HG03095 (cell line): Measurements from ENCODE around the gene NGEF.
"Not testable (repeated sequence)": the region's sequence is repeated elsewhere in the genome, so short reads cannot be mapped to it uniquely, and the experiment has no call there.

Experiments used
- ATAC-seq: cut with Tn5 transposase; IDR thresholded peaks from one replicate; pipeline ENCODE4 v1.9.1; 2021; ENCODE audit warnings: moderate library complexity; ENCODE audit not compliant: unreplicated experiment

Gene NGEF

DNA sequence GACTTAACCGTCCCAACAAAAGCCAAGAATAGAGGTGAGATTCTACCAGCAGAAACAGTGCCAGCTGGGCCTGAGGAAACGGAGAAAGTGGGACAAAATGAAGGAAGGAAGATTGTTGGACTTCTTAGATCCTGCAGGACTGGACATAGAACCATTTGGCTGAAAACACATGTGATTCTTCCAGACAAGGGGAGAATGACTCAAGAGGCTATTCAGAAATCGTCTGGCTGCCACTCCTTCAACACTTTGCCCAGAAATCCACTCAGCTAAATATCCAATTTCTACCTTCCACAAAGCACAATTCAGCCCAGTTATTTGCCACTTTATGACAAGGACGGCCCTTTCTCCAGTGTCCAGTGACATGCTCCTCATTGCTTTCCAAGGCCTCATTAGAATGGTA is 81.4 kb downstream of the NGEF start:
- ATAC-seq: no peak

DNA sequence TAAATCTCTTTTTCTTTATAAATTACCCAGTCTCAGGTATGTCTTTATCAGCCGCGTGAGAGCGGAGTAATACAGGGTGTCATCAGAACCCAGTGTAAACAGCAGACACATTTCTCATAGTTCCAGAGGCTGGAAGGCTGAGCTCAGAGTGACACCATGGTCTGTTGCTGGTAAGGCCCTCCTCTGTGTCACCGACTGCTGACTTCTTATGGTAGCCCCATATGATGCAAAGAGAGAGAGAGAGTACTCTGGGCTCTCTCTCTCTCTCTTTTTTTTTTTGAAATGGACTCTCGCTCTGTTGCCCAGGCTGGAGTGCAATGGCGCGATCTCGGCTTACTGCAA is 83.0 kb downstream of the NGEF start:
- no peak for ATAC-seq

DNA sequence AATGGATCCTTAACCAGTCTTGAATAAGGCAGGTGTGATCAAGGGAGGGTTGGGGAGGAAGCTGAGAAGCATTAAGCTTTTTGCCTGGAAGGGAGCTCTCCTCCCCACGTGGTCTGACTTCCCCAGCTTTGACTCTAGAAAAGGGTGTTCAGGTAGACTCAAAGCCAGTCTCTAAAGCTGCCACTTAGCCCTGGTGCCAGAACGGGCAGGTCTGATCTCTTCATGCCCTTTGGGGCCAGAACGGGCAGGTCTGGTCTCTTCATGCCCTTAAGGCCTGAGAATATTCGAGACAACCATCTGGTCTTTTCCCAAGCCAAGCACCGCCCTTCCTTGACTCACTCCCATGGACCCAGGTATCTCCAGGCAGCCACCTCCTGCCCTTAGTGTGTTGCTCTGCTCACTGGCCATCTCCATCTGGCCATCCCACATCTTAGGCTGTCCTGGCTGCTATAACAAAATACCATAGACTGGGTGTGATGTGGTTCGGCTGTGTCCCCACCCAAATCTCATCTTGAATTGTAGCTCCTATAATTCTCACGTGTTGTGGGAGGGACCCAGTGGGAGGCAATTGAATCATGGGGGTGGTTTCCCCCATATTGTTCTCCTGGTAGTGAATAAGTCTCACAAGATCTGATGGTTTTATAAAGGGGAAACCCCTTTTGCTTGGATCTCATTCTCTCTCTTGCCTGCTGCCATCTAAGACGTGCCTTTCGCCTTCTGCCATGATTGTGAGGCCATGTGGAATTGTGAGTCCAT is 83.6 kb downstream of the NGEF start:
- no peak for ATAC-seq

DNA sequence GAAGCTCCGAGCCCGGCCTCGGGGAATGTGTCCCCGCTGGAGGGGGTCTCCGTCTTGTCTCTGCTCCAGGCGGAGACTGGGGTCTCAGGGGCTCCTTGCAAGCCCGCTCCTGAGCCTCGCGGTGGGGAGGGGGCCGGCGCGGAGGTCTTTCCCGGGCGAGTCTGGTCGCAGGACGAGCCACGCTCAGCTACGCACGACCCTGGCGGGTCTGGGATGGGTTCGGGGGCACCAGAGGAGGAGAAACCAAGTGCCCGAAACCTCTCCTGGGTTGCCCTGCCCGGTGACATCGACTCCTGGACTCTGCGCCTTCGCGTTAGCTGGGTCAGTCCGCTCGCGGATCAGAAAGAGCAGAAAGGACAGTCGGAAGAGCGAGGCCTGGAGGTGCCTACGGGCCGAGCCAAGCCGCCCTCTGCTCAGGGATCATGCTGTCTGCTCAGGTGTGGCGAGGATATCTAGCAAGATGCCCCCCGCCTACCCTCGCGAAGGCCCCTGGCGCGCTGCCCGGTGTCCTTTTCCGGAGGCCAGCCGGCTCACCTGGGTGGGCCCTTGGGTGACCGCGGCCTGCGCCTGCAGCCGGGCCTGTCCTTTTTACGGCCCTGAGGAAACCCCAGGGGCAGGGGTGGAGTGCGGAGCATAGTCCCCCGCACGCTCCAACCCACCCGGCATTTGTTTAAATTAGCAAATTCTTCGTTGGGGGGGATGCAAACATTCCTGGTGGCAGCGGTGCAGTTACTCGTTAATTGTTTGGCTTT is 84.3 kb downstream of the NGEF start:
- no peak for ATAC-seq

DNA sequence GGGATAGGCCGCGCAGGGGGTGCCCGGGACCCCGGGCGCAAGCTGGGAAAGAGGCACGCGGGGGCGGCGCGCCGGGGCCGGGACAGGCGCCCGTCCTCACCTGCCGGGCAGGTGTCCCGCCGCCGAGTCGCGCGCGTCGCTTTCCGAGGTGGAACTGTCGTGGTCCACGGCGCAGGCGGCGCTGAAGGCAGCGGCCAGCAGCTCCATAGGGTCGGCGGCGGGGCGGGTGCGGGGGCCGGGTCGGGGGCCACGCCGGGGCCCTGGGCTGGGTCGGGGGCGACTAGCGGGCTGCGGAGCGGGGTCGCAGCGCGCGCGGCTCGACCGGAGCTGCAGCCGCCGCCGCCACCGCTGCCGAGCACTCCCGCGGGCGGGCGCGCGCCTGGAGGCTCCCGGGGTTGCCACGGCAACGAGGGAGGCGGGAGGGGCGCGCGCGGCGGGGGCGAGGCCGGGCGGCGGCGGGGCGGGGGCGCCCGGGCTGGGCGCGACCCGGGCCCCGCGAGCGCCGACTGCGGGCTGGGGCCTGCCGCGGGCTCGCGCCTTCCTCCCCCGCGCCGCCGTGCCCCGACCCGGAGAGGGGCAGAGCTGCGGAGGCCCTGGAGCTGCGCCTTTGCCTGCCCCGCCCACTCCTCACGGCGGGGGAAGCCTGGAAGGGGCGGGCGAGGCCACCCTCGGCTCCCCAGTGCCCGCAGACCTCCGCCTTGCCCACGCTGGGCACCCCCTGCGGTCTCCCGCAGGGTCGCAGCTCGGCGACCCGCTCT is 85.1 kb downstream of the NGEF start:
- no peak for ATAC-seq

DNA sequence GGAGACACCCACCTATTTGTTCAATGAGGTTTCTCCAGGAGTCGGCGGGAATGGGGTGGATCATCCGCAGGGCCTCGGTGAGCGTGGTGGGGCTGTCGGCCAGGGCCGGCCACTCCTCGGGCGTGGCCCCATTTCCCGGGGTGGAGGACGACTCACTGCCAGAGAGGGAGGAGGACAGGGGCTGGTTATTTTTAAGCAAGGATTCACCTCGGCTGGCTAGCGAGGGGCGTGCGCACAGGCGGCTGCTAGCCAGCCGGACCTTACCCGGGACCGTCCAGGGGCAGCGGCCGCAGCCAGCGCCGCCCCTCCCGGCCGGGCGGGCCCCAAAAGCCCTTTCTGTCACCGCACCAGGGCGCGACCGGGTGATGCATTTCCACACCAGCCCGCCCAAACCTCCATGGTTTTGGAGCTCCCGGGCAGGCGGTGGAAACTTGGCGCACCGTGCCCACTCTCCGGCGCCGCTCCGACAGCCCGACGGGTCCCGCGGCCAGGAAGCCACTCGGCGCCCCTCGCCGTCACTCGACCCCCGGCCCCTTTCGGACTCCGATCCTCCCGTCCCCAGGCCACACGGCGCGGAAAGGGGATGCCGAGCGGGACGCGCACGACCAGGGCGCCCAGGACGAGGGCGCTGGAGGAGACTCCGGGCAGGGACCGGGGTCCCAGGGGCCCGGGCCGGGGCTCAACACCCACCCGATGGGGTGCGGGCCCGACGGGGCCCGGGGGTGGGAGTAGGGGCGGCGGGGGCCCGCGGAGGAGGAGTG is 85.8 kb downstream of the NGEF start:
- no peak for ATAC-seq

DNA sequence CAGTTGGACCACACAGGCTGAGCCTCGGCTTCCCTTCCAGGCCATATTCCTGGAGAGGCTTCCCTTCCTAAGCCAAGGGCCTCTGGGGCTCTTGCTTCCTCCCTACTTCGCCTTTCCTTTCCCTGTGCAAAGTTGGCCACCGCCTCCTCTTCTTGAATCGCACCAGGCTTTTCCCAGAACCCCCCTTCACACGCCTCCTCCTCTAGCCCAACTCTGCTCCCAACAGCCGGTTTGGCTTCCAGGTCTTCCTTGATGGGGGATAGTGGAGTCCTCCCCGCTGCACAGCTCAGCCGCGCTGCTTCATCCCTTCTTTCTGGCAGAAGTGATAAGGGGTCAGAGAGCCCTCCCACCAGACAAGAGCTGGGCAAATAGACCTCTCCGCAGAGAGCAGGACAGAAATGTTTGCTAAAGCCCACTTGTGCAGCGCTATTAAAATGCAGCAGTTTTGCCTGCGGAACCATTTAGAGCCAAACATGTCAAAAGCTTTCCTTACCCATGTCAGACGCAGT is 86.6 kb downstream of the NGEF start:
- ATAC-seq: no peak

DNA sequence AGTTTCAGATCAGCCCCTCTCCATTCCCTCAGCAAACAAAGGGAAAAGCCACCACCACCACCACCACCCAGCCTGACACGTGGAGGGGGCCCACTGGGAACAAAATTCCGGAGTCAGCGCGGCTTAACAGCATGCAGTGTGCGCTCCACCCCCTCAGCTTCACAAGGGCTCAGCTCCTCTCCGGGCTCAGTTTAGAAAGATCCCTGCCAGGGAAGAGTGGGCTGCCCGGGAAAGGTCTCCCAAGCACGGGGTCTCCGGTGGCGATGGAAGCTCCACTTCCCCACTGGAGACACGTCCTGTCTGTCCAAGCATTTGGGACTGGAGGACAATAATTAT is 87.3 kb downstream of the NGEF start:
- no peak for ATAC-seq

DNA sequence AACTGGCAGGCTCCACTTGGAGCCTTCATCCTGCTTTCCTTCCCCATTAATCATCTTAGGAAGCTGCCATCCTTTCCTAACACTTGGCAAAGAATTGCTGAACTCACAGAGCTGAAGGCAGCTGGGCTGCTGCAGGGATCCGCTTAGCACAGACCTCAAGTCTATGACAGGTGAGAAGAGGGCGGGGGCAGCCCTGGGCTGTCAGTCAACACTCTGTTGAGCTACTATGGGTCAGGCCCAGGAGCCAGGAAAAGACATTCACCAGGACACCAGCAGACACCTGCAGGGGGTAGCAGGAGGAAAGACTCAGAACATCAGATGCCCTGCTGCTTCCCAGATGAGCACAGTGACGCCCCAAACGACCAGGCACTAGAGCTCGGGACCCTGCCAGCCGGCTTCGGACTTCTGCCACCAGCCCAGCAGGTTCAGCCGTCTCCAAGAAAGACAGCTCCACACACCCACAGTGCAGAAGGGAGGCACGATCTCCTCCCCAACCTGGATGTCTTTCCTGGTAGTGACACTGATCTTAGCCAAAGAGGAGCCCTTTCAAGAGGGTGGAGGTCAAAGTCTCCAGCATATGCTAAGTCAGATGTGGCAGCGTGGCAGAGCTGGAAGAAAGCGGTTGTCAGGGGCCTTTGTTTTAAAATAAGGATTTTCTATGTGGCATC is 87.8 kb downstream of the NGEF start:
- no peak for ATAC-seq

DNA sequence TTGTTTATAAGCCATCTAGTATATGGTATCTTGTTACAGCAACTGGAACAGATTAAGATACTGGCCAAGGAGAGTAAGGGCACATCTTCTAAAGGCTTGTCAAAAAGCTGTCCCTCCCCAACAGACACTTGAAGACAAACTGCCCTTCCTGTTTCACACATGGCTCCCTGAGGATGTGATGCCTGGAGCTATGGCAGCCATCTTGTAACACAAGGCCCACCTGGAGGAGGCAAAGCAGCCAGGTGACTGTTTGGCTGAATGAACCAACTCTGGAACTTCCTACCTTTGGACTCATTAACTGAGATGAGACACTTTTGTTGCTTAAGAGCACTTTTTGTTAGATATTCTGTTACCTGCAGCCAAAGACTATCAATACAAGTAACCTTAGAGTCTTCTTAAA is 88.6 kb downstream of the NGEF start:
- ATAC-seq: no peak

DNA sequence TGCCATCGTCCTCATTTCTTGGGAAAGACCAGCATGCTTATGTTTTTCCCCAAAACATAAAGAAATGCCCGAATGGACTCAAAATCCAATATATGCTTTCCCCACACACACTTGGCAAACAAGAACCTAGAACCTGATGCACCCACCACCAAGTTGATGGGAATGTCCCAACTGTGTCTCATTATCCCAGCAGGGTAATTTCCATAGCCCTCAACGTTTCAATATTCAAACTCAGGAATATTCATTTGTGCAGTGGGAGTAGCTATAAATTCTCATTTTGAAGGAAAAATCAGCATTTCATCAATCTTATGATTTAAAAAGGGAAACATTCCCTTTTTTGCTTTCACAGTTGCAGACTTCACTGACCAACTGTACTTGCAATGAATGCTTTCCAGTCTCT is 92.3 kb downstream of the NGEF start:
- no peak for ATAC-seq

DNA sequence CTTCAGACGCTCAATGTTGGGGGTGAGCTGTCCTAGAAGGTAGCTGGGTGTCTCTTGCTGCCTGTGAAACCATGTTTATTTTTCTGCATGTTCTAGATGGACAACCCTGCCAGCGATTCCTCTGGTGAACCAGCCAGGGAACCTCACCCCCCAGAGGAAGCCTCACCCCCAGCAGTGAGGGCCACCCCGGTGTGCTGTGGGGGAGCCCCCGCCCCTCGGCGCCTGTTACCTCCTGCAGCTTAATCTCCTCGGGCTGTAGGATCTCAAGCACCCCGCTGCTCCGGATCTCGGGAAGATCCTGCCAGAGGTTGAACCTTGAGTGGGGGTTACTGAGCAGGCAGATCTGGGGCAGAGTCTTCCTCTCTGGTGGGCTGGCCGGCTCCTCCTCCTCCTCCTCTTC is 93.0 kb downstream of the NGEF start:
- ATAC-seq: no peak

DNA sequence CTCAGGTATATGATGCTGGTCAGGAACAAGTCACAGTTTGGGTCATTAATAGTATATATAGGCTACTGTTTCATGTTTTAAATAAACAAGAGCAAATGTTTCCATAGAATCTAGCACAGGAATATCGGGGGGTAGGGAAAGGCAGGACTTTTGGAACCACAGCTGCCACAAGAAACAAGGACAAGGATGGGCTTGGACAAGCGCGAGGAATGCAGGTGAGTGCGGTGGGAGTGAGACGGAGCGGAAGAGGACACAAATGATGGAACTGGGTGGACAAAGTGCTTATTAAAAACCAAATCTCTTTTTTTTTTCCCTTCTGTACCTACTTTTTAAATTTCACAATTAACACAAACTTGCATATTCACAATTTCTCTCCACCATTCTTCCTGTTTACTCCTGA is 93.9 kb downstream of the NGEF start:
- ATAC-seq: no peak

DNA sequence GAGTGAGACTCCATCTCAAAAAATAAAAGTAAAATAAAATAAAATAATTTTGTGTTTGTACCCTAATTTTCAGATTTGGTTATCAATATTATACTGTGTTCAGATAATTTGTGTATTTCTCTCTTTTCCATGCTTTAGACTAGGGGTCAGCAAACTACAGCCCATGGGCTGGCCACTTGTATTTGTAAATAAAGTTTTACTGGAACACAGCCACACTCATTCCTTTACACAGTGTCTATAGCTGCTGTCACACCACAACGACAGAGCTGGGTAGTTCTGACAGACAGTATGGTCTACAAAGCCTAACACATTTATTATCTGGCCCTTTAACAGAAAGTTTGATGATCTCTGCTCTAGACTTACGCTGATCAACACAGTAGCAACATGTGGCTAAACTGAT is 99.2 kb downstream of the NGEF start:
- ATAC-seq: no peak

DNA sequence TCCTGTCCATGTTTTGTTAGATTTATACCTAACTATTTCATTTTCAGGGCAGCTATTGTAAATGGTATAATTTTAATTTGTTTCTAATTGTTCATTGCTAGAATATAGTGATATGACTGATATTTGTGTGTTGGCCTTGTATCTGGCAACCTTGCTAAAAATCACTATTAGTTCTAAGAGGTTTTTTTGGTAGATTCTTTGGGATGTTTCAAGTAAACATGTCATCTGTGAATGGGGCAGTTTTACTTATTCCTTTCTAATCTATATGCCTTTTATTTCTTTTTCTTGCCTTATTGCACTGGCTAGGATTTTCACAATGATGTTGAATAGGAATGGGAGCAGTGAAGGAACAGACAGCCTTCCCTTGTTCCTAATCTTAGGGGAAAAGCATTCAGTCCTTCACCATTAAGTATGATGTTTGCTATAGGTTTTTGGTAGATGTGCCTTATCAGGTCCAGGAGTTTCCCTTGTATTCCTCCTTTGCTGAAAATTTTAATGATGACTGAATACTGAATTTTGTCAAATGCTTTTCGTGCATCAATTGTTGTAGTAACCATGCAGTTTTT is 101.3 kb downstream of the NGEF start:
- no peak for ATAC-seq

DNA sequence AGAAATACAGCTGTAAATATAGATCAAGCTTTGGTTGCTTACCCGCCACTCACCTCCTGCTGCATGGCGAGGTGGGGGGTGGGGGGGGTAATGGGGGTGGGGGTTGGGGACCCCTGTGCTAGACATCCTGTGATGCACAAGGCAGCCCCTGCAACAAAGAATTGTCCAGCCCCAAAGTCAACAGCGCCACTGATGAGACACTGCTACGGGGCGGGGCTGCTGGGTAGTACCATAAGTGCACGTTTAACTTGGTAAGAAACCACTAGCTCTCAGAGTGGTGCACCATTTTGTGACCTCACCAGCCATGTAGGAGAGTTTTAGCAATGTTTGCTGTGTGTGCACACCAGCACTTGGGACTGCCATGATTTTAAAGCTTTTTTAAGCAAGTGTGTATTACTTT is 102.7 kb downstream of the NGEF start:
- ATAC-seq: no peak

DNA sequence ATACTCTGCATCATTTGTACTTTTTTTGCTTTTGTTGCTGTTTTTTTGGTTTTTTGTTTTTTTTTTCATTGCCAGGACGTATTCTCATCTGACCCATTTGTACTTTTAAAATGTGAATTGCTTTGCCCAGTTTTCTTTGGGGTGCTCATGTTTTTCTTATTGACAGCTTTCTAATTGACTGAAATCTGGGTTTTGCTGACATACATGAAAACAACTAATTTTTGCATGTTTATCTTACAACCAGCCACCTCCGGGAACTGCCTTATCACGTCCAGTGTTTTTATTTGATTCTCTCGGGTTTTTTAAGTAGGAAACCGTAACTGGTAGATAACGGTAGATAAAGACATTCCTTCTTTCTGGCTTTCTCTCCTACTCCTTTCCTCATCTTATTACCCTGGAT is 104.4 kb downstream of the NGEF start:
- ATAC-seq: no peak

DNA sequence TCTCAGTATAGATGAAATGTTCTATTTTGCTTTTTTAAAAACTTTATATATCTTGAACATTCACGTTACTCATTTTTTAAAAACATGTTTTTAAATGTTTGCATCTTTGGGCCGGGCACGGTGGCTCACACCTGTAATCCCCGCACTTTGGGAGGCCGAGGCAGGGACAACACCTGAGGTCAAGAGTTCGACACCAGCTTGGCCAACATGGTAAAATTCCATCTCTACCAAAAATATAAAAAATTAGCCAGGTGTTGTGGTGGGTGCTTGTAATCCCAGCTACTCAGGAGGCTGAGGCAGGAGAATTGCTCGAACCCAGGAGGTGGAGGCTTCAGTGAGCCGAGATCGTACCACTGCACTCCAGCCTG is 105.4 kb downstream of the NGEF start:
- ATAC-seq: not testable (repeated sequence)

DNA sequence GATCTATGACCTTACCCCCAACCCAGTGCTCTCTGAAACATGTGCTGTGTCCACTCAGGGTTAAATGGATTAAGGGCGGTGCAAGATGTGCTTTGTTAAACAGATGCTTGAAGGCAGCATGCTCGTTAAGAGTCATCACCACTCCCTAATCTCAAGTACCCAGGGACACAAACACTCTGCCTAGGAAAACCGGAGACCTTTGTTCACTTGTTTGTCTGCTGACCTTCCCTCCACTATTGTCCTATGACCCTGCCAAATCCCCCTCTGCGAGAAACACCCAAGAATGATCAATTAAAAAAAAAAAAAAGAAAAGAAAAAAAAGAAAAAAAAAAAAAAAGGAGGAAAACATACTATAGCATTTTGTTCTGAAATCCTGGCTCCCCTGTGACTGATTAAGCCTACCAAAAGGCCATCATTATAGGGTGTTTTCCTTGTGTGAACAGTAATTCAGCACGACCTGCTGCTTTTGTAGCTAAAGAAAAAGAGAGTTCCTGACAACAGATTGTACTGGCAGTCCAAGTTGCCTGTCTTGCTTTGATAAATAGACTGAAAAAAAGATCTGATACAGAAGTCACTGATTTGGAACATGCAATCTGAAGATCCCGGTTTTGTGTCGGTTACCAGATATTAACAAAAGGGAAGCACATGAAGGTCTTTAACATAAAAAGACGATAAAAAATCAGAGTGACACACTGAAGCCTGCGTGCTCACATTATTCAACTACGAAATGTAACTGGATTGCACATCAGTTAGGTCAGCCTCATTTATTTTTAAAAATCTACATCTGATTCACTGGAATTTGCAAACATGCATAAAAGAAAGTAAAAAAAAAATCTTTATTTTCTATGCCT is 106.0 kb downstream of the NGEF start:
- ATAC-seq: not testable (repeated sequence)

DNA sequence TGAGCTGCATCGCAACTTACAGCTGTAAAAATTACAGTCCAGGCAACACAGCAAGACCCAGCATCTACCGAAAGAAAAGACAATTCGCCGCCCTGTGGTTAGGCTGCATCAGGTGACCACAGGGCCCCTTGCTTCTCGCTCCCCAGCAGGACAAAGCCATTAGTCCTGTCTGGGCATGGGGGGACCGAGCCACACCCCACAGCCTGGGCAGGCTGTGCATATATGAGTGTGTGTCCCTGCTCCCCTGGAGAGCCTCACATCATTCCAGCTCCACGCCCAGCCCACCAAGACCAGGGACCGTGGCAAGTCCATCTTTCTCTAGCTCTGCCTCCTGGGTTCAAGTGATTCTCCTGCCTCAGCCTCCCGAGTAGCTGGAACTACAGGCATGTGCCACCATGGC is 109.1 kb downstream of the NGEF start:
- ATAC-seq: no peak
